ENCODE measurements around the gene FAR2.
"Not testable (repeated sequence)": the region's sequence is repeated elsewhere in the genome, so short reads cannot be mapped to it uniquely, and the experiment has no call there.

The FAR2 gene

GRCh38 chr12:29232086-29232485, 83.0 kb downstream of the FAR2 start:
- no peak for DNase-seq (ENCODE audit: low read depth in 2 of 2, low spot score in 1 of 2)

- no peak for DNase-seq (ENCODE audit: low read depth in 2 of 2, low spot score in 1 of 2)
Measured at GRCh38 chr12:29234552-29234951, 85.5 kb downstream of the FAR2 start.

- DNase-seq (ENCODE audit: low read depth in 2 of 2, low spot score in 1 of 2) = no peak
Measured at GRCh38 chr12:29234965-29235626, 86.0 kb downstream of the FAR2 start.

GRCh38 chr12:29238822-29239291, 89.8 kb downstream of the FAR2 start:
- DNase-seq (ENCODE audit: low read depth in 2 of 2, low spot score in 1 of 2) = no peak

GRCh38 chr12:29239336-29239735, 90.3 kb downstream of the FAR2 start:
- DNase-seq (ENCODE audit: low read depth in 2 of 2, low spot score in 1 of 2) = no peak

- no peak for DNase-seq (ENCODE audit: low read depth in 2 of 2, low spot score in 1 of 2)
Measured at GRCh38 chr12:29240441-29240840, 91.4 kb downstream of the FAR2 start.

- no peak for DNase-seq (ENCODE audit: low read depth in 2 of 2, low spot score in 1 of 2)
Measured at GRCh38 chr12:29241821-29242591, 92.9 kb downstream of the FAR2 start.

- no peak for DNase-seq (ENCODE audit: low read depth in 2 of 2, low spot score in 1 of 2)
Measured at GRCh38 chr12:29242921-29243431, 93.9 kb downstream of the FAR2 start.

GRCh38 chr12:29244159-29244765, 95.2 kb downstream of the FAR2 start:
- DNase-seq (ENCODE audit: low read depth in 2 of 2, low spot score in 1 of 2) = no peak

GRCh38 chr12:29245246-29245645, 96.2 kb downstream of the FAR2 start:
- no peak for DNase-seq (ENCODE audit: low read depth in 2 of 2, low spot score in 1 of 2)

- no peak for DNase-seq (ENCODE audit: low read depth in 2 of 2, low spot score in 1 of 2)
Measured at GRCh38 chr12:29249930-29250329, 100.9 kb downstream of the FAR2 start.

- DNase-seq (ENCODE audit: low read depth in 2 of 2, low spot score in 1 of 2) = no peak
Measured at GRCh38 chr12:29253906-29254625, 105.0 kb downstream of the FAR2 start.

GRCh38 chr12:29255042-29255441, 106.0 kb downstream of the FAR2 start:
- DNase-seq (ENCODE audit: low read depth in 2 of 2, low spot score in 1 of 2) = no peak

- DNase-seq (ENCODE audit: low read depth in 2 of 2, low spot score in 1 of 2) = no peak
Measured at GRCh38 chr12:29256598-29256997, 107.5 kb downstream of the FAR2 start.

- DNase-seq (ENCODE audit: low read depth in 2 of 2, low spot score in 1 of 2) = not testable (repeated sequence)
Measured at GRCh38 chr12:29257687-29258086, 108.6 kb downstream of the FAR2 start.

- DNase-seq (ENCODE audit: low read depth in 2 of 2, low spot score in 1 of 2) = no peak
Measured at GRCh38 chr12:29264424-29264823, 115.3 kb downstream of the FAR2 start.

- DNase-seq (ENCODE audit: low read depth in 2 of 2, low spot score in 1 of 2) = no peak
Measured at GRCh38 chr12:29269706-29270408, 120.8 kb downstream of the FAR2 start.

- no peak for DNase-seq (ENCODE audit: low read depth in 2 of 2, low spot score in 1 of 2)
Measured at GRCh38 chr12:29270446-29270845, 121.4 kb downstream of the FAR2 start.

- no peak for DNase-seq (ENCODE audit: low read depth in 2 of 2, low spot score in 1 of 2)
Measured at GRCh38 chr12:29273178-29273843, 124.2 kb downstream of the FAR2 start.

GRCh38 chr12:29275834-29276233, 126.8 kb downstream of the FAR2 start:
- no peak for DNase-seq (ENCODE audit: low read depth in 2 of 2, low spot score in 1 of 2)
